Measurements from ENCODE around the gene DOK6.

DOK6 gene

DNA sequence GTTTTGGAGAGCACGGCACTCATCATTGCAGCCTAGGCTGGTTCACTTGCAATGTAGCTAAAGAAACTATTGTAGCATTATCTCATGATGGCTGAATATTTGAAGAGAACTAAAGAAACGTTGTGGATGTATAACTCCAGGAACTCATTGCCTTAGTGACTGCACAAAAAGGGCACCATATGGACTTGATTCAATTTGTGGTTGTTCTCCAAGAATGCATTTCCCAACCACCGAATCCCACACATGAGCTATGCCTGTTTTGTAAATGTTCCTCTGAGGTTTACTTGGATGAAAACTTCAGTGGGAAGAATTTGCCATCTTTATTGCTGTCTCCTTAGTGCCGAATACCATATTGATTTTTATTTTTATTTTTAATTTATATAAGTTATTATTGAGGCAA, 43.5 kb downstream of the DOK6 start:
- no peak for DNase-seq

DNA sequence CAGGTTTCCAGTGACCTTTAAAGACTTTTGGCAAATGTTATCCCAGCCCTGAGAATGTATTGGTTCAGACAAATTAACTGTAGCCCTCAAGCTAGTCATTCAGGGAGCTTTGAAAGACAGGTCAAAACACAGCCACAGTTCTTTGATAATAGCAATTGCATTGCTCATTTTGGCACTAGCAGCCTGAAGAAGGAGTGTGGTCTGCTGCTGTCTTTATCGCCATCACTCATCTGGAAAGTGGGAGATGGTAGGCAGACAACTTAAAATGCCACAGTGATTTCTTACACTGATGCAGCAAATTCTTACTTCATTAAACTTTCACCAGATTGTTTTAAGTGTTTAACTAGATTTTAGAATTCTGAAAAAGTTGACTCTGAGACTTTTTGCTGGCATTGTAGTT, 47.2 kb downstream of the DOK6 start:
- DNase-seq: no peak

DNA sequence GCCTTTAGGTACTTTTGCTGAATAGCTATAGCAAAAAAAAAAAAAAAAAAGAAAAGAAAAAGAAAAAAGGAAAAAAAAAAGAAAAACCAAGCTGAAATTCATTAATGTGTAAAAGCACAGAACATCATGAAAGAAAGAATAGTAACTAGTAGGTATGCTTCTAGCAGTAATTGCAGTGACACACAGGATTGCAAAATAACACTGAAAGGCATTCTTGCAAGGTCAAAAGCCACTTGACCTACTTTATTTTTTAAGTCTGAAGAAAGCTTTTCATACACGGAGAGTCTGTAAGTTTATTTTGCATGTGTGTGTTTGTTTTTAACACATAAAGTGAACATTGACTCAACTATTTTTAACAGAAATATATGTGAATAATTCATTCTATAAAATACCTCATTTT, 54.4 kb downstream of the DOK6 start:
- no peak for DNase-seq

DNA sequence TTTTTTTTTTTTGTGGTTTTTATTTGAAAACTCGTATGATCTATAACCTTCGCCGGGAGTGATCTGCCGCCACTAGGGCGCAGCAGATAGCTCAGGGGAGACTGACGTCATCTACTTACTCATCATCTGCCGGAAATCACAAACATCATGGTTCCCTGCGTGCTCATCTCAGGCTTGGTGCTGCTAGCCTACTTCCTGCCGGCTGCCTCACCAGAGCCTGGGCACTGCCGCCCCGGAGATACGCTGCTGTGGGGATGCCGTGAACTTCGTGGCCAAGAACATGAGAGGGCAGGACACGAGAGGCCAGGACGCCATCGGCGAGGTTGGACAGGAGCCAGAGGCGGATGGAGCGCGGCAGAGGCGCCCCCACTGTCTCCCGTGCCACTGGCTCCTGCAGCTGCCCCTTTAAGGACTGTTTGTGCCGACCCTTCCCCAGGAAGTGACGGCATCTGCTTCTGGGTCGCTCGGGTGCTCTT, 68.8 kb downstream of the DOK6 start:
- DNase-seq: no peak

DNA sequence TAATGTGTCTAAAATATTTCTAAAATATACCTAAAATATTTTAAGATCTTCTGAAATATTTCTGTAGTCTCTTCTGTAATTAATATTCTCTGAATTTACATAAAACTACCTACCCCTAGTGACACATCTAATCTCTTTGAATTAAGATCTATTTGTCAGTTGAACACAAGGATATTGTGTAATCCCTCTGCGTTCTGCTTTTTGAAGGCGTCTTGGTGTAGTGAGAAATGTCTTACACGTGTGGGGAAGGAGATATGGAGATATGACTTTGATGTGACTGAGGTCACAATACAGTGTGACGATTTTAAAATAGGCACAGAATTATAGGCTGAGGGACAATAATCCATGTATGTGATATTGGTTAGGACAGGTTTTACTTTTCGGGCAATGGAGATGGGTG, 79.8 kb downstream of the DOK6 start:
- DNase-seq: no peak

DNA sequence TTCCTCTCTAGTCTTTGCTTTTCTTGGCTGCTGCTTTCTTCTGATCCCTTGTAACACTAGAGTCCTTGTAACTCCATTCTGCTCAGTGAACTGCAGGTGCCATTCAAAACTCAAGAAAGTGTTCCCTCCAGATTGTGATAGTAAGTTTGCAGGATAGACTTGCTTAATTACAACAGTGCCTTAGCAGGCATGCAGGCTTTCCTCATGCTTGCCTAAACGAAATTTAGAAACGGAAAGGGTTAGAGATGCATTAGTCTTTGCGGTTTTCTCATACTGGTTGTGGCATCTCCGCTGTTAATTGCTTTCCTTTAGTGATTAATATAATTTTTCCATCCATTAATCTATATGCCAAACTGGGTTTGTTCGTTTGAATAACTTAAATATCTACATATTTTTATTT, 82.9 kb downstream of the DOK6 start:
- DNase-seq: no peak

DNA sequence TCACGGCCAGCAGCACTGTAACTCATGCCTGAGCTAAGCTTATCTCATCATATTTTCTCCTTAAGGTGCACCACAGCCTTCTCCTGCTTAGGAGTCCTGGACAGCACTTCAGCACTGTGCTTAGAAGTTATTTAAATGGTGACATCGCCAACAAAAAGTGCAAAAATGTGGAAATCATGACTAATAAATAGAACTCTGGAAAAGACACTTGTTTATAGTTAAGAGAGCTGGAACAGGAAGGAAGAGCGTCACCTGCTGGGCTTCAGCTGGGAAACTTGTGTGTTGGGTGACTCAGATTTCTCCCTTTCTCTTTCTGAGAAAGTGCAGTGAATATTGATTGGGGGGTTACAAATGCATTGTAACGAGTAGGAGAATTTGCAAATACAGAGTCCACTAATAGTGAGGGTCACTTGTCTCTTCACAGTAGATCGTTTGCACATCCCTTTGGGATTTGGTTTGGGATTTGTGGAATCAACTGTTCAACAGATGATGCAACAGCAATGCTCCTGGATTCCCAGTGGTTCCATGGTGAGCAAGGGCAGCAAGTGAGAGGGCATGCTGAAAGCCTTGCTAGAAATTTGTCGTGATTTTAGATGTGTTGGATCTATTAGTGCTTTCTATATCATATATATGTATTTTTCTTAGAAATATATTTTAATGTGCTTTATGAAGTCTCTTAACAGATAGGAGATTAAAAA, 84.2 kb downstream of the DOK6 start:
- DNase-seq: no peak

DNA sequence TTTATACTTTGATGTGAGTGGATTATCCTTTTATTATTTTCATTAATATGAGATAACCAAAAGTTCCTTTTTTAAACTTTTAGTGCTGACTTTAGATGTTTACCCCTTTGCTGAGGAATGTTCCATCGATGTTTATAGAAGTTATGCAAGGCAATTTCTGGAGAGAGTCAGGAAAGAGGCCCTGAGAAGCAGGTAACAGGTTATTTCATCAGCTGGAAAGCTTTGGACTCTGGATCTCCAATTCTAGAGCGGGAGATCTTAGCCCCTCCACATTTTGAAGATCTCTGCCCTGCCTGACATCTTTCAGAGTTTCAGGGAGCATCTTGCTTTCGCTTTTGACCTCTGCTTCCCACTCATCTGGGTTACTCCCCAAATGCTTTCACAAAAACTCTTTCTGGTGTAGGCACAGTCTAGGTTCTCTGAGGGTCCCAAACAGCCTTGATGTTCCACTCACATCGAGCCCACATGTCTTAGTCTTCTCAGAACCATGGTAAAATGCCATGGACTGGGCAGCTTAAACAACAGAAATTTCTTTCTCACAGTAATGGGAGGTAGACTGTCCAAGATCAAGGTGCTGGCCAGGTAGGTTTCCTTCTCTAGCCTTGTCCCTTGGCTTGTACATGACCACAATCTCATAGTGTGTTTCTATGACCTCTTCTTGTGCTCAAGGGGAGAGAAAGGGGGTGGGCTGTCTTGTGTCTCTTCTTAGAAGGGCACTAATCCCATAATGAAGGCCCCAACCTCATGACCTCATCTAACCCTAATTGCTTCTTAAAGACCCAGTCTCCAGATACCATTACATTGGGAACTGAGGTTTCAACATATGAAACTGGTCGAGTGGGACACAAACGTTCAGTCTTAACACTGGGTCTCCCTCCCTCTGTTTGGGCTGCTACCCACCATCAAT, 87.1 kb downstream of the DOK6 start:
- DNase-seq: no peak

DNA sequence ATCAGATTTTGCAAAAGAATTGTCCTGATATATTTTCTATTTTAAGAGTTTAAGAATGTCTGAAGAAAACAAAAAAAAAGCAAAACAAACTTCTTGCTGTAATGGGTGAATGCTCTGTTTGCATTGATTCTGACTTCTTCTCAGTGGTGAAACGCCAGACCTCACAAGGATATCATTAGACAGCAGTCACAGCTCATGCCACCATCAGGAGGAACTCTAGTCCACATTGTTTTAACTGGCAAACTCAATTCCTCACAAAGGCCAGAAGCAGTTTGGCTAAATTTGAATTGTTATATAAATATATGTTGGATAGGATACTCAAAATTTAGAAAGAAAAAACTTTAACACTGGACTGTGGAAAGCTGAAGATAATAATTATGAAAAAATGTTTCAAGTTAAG, 89.4 kb downstream of the DOK6 start:
- no peak for DNase-seq

DNA sequence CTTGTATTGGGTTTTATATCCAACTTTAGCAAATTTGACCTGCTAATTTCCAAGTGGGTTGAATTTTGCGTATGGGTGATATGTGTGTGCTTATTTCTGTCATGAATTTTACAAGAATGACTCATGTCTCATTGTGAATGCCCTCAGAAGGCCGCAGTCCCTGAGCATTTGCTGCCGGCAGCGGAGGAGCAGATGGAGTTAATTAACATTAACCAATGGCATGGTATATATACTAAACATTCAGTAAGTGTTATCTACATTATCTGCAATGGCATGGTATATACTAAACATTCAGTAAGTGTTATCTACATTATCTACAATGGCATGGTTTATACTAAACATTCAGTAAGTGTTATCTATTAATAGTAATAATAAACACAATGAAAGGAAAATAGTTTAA, 90.1 kb downstream of the DOK6 start:
- DNase-seq: no peak

DNA sequence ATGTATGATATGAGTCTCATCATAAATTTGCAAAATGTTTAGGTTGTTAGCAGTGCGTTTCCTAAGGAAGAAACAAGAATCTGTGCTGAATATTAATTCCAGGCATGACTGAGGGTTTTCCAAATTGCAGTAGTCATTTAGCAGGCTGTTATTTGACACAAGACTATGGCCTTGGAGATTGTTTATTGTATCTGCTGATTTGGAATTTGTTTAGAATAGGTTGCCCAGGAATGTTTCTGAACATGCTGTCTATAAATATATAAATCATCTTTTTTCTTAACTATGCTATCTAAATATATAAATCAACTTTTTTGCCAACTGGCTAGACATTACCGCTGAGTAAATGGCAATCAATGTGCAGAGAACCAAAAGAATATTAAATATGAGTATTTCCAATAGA, 90.9 kb downstream of the DOK6 start:
- DNase-seq: no peak

DNA sequence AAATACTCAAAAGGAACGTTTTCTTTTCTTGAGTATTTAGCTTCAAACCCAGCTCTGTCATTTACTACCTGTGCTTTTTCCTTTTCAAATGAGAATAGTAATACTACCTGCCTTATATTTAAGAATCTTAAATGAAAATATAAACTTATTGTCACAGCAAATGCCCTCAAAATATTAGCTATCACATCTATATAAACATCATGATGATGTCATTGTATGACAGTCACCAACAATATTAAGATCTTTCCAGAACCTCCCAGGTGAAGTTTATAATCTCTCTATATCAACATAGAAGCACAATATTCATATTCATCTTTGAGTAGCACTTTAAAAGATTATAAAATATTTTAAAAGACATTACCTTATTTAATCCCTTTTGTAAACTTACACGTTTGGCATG, 92.2 kb downstream of the DOK6 start:
- DNase-seq: no peak

DNA sequence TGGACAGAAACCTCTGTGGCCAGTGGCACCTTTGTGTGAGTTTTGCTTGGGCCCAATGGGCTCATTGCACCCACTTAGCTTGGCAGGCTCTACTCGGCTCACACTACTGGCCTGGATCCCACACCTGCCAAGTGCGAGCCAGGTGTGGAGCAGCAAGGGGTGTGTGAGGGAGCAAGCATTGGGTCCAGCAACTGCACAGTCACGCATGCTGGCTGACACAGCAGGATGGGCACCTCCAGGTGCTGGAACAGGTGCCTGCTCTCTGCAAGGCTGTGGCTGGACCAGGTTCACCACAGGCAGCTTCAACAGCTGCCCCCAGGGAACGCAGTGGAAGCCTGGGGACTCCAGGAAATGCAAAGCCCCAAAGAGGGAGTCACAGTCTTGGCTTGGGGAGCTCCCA, 94.2 kb downstream of the DOK6 start:
- no peak for DNase-seq

DNA sequence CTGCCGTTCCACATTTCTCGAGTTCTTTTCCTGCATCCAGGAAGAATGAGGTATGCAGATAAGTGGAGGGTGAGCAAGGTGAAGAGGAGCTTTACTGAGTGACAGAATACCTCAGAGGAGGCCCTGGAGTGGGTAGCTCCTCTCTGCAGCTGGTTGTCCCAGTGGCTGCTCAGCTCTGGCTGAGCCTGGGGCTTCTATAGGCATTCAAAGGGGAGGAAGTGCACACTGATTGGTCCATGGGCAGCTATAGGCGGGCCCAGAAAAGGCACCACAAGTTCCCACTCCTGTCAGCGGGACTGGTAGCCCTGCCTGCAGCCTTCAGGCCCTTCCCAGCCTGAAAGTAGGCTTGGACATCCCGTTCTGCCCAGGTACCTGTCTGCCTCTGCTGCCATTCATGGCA, 94.7 kb downstream of the DOK6 start:
- DNase-seq: no peak

DNA sequence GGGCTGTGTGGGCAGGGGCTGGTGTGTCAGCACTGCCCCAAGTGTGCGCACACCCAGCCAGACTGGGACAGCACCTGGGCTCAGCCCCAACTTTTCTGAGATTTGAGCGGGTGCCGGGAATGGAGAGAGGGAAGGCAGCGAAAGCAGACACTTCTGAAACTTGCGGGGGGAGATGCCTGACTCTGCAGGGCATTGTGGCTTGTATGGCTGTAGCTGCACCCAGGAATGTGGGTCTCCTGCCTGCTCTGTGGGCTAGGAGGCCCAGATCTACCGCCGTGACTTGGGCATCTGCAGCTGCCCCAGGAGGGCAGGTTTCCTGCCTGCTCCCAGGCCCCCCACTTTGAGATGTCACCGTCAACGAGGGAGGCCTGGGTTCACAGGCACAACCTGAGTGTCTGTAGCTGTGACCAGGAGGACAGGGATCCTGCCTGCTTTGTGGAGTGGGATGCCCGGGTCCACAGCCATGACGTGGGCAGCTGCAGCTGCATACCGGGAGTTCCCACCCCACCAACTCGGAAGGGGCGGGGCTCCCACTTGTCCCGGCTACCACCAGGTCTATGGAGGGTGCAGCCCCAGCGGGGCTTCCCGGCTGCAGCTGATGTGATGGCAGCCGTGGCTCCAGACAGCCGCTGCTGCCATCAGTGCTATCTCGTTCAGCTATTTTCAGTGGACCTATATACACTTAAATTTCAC, 95.3 kb downstream of the DOK6 start:
- DNase-seq: no peak

DNA sequence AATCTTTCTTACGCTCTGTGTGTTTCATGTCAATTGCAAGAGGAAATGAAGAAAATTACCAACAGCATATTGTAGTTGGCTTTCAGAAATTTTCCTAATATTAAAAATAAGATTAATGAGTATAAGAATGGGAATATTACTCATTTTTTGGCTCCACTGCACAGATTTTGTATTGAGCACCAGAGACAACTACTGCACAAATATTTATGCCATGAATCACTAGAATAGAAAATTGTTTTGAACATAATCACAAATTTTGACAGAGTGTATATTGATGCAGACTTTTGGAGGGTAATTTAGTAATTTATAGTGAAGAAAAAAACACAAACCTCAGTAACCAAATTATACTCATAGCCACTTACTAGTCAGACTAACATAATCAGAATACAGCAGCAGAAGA, 118.3 kb downstream of the DOK6 start:
- DNase-seq: no peak

DNA sequence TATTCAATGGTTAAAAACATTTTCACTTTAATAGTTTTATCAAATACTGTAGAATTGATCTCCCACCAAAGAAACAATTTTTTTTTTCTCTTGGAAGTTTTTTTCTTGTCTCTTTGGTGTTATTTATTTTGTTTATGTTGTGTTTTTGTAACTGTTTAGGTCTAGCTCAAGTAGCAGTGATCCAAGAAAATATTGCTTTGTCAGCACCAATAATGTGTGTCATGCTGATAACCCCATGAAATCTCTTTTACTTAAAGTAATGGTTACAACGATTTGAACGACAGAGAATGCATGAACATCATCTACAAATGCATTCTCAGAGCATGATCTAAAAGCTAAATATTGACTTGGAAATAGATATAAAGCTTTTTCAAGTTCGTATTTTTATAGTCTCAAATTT, 122.9 kb downstream of the DOK6 start:
- DNase-seq: no peak

DNA sequence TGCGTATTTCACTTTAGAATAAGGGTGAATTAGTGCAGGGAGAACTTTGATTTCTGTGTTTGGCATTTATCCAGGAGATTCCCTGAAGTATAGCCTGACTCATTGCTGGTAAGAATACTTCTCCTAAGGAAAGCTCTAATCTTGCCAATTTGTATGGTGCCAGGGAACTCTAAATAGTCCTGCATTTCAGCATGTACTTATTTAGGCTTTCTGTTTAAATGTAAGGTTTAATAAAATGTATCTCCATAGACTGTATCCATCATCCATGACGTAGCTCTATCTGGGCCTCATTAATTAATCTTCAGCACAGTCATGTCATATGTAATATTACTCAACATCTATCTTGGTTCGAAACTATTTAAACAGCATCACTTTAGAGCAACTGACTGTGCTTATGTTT, 127.7 kb downstream of the DOK6 start:
- DNase-seq: no peak

DNA sequence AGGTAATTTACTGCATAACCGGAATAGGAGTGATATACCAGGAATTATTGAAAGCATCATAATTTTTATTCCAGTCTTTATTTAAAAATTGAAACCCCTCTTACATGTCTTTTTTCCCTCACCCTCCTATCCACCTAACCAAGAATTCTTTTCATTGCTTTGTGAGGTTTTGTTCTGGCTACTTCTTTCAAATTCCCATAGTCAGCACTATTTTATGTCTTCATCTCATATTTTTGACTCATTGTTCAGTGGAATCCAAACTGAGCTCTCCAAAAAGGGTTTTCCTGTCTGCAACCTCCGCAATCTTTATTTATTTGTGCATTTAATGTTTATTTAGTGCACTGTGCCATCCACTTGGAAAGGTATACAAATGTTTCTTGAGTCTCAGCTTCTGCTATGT, 128.5 kb downstream of the DOK6 start:
- no peak for DNase-seq

DNA sequence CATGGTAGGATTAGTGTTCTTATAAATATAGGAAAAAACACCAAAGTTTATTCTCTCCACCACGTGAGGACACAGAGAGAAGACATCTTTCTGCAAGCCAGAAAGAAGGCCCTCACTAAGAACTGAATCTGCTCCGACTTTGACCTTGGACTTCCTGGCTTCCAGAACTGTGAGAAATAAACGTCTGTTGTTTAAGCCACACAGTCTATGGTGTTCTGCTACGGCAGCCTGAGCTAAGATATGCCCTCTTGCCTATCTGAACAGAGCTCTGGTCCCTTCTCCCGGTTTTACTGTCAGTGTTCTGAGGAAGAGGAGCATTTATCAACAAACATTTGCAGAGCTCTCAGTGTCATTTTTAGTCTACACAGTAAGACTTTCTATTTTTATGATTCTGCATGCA, 131.3 kb downstream of the DOK6 start:
- no peak for DNase-seq

DNA sequence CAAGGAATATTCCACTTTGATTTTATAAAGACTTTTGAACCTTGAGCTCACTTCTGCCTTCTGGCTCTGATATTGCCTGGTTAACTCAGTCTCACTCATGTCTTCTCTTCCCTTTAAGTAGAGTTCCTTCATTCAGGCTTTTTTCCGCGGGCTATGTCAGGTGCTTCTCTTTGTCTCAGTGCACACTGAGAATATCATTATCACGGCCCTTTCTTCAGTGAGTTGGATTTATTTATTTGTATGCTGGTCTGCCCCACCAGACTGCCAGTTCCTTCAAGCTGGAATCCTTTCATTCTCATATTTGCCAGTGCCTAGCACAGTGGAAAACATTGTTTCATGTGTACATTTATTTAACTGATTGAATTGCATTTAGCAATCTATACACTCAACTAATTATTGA, 136.5 kb downstream of the DOK6 start:
- no peak for DNase-seq

DNA sequence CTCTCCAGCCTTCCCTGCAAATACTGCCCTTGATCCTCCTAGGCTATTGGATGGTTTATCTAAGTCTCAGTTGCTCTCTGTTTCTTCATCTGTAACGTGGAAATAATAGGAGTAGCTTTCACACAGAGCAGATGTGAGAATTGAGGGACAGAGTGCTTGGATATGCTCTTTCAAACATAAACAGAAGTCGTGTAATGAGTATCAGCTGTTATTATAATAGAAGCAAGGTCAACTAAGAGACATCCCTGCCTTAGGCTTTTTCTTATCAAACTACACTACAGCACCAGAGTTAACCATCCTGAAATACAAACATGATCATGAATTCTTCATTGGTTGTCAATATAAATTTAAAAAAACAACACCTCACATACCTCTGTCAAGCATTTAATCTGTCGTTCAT, 138.2 kb downstream of the DOK6 start:
- DNase-seq: no peak

DNA sequence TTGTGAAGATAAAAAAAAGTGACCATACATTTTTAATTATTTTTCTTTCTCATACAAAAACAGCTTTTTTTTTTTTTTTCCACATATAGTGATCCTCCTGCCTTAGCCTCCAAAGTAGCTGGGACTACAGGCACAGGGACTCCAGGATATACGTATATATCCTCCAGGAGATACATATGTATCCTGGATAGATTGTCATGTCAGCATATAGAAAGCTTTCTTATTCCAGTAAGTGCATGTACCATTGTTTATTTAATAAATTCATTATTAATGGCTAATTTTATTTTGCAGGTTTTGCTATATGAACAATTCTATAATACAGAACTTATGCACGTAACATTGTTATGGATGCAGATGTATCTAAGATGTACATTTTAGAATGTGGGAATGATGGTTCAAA, 138.7 kb downstream of the DOK6 start:
- DNase-seq: no peak

DNA sequence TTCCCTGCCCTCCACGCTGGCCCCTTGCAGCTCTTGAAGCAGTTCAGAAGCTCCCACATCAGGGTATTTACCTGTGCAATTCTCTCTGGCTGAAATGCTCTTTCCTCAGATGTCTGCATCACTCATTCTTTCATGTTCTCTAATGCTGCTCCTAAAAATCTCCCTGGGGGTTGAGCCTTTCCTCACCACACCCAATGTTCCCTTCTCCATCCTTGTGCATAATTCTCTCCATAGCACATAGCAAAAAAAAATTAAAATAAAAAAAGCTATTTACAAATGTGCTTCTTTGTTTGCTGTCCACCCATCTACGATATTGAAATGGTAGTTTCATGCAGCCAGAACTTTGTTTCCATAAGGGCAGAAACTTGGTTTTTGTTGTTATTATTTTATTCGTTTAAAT, 155.5 kb downstream of the DOK6 start:
- no peak for DNase-seq

Measured in NCI-H1417 treated with DMSO at 0.1 percent for 48 hours (cell line).